GM23338 (cell line): ENCODE data around the gene RPH3AL.

Experiments
- CREB1 ChIP-seq: fragments of 250-450 bp; sonication (Bioruptor Pico); IDR thresholded peaks from 2 replicates; pipeline ENCODE4 v1.5.0; 2020; ENCODE audit warnings: low read depth, mild to moderate bottlenecking, moderate library complexity
- CTCF ChIP-seq, 2 experiments: fragments of 200-600 bp in 1 of 2; sonication (generic) in 1 of 2; conservative IDR thresholded peaks; 2 replicates each; pipeline versions ENCODE4 v1.5.1 to v1.6.1; 2016 to 2017; ENCODE audit warnings: antibody characterized with exemption in 2 of 2, low read depth in 2 of 2, mild to moderate bottlenecking in 2 of 2, moderate library complexity in 1 of 2
- EZH2 ChIP-seq: fragments of 200-600 bp; sonication (generic); IDR thresholded peaks from one replicate; pipeline ENCODE4 v1.8.0; 2017; ENCODE audit warnings: antibody characterized with exemption, mild to moderate bottlenecking, low read depth; ENCODE audit not compliant: unreplicated experiment
- EZH2phosphoT487 ChIP-seq: fragments of 200-600 bp; sonication (generic); IDR thresholded peaks from one replicate; pipeline ENCODE4 v1.8.1; 2018; ENCODE audit warnings: antibody characterized with exemption; ENCODE audit not compliant: unreplicated experiment
- JUNB ChIP-seq: IDR thresholded peaks from one replicate; pipeline ENCODE4 v1.6.1; 2016; ENCODE audit warnings: antibody characterized with exemption; ENCODE audit not compliant: unreplicated experiment
- POLR2AphosphoS5 ChIP-seq: IDR thresholded peaks from 2 replicates; pipeline ENCODE4 v1.6.1; 2016; ENCODE audit warnings: antibody characterized with exemption, low read depth
- ZNF114 ChIP-seq: fragments of 250-450 bp; sonication (Bioruptor Pico); IDR thresholded peaks from 2 replicates; pipeline ENCODE4 v1.5.0; 2020; ENCODE audit warnings: mild to moderate bottlenecking, moderate library complexity
- ZNF462 ChIP-seq: fragments of 250-450 bp; sonication (Bioruptor Pico); IDR thresholded peaks from 2 replicates; pipeline ENCODE4 v1.5.0; 2020; ENCODE audit warnings: mild to moderate bottlenecking, moderate library complexity
- TF ChIP-seq, protein P1 (sequence below): IDR thresholded peaks from one replicate; pipeline ENCODE4 v1.6.1; 2018; ENCODE audit warnings: antibody characterized with exemption; ENCODE audit not compliant: unreplicated experiment
- TF ChIP-seq, protein P2 (sequence below): IDR thresholded peaks from 2 replicates; pipeline ENCODE4 v1.6.1; 2016; ENCODE audit warnings: antibody characterized with exemption

GRCh38 chr17:296379-296778, 56.2 kb downstream of the RPH3AL start:
- TF ChIP-seq CTCF (conservative IDR thresholded peaks at IDR 0.05; ENCODE audit: low read depth in 2 of 2) (no peak), POLR2AphosphoS5 (no peak), JUNB (no peak), ZNF462 (CRISPR knock-in tag) (no peak), EZH2 (no peak), EZH2phosphoT487 (no peak), CREB1 (CRISPR knock-in tag) (no peak), ZNF114 (CRISPR knock-in tag) (no peak)
- TF ChIP-seq, protein P1, sequence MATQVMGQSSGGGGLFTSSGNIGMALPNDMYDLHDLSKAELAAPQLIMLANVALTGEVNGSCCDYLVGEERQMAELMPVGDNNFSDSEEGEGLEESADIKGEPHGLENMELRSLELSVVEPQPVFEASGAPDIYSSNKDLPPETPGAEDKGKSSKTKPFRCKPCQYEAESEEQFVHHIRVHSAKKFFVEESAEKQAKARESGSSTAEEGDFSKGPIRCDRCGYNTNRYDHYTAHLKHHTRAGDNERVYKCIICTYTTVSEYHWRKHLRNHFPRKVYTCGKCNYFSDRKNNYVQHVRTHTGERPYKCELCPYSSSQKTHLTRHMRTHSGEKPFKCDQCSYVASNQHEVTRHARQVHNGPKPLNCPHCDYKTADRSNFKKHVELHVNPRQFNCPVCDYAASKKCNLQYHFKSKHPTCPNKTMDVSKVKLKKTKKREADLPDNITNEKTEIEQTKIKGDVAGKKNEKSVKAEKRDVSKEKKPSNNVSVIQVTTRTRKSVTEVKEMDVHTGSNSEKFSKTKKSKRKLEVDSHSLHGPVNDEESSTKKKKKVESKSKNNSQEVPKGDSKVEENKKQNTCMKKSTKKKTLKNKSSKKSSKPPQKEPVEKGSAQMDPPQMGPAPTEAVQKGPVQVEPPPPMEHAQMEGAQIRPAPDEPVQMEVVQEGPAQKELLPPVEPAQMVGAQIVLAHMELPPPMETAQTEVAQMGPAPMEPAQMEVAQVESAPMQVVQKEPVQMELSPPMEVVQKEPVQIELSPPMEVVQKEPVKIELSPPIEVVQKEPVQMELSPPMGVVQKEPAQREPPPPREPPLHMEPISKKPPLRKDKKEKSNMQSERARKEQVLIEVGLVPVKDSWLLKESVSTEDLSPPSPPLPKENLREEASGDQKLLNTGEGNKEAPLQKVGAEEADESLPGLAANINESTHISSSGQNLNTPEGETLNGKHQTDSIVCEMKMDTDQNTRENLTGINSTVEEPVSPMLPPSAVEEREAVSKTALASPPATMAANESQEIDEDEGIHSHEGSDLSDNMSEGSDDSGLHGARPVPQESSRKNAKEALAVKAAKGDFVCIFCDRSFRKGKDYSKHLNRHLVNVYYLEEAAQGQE, result no peak
- TF ChIP-seq, protein P2, sequence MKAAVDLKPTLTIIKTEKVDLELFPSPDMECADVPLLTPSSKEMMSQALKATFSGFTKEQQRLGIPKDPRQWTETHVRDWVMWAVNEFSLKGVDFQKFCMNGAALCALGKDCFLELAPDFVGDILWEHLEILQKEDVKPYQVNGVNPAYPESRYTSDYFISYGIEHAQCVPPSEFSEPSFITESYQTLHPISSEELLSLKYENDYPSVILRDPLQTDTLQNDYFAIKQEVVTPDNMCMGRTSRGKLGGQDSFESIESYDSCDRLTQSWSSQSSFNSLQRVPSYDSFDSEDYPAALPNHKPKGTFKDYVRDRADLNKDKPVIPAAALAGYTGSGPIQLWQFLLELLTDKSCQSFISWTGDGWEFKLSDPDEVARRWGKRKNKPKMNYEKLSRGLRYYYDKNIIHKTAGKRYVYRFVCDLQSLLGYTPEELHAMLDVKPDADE, result no peak
